Fibroblast of lung (primary cell): ENCODE data around the gene NLRC3.

Experiments used
- EZH2 ChIP-seq: IDR thresholded peaks from 2 replicates; pipeline ENCODE4 v1.5.1; 2012; ENCODE audit warnings: low read length, control low read depth, mild to moderate bottlenecking; ENCODE audit errors: missing control alignments
- TF ChIP-seq, protein P1 (sequence below), 2 donors: IDR thresholded peaks in 1 of 2; conservative IDR thresholded peaks in 1 of 2; 1 replicate in 1 of 2; 2 replicates in 1 of 2; pipeline ENCODE4 v1.5.1; 2011 to 2012; ENCODE audit warnings: low read length in 2 of 2, control low read depth in 1 of 2, inconsistent platforms in 1 of 2, low read depth in 1 of 2, mild to moderate bottlenecking in 1 of 2

- TF ChIP-seq, protein P1, sequence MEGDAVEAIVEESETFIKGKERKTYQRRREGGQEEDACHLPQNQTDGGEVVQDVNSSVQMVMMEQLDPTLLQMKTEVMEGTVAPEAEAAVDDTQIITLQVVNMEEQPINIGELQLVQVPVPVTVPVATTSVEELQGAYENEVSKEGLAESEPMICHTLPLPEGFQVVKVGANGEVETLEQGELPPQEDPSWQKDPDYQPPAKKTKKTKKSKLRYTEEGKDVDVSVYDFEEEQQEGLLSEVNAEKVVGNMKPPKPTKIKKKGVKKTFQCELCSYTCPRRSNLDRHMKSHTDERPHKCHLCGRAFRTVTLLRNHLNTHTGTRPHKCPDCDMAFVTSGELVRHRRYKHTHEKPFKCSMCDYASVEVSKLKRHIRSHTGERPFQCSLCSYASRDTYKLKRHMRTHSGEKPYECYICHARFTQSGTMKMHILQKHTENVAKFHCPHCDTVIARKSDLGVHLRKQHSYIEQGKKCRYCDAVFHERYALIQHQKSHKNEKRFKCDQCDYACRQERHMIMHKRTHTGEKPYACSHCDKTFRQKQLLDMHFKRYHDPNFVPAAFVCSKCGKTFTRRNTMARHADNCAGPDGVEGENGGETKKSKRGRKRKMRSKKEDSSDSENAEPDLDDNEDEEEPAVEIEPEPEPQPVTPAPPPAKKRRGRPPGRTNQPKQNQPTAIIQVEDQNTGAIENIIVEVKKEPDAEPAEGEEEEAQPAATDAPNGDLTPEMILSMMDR (conservative IDR thresholded peaks at IDR 0.05 in 1 of 2, IDR thresholded peaks at IDR 0.05 in 1 of 2; ENCODE audit: low read depth in 1 of 2, low read length in 2 of 2) = no peak
- TF ChIP-seq EZH2 = no peak
These were observed 35.6 kb upstream of the NLRC3 start for GRCh38 chr16:3612510-3613466.
